CD14-positive monocyte (primary cell): Measurements from ENCODE around the gene NDRG4. TPM values are rescaled to one million over a fixed set of nuclear protein-coding genes. Genes with fewer than 3 reads are reported as not detected.
A peak's percentile ranks its signal among the peaks of the same experiment; 100 is the strongest.

Experiments
- DNase-seq, 3 donors: peaks; one replicate each; pipeline ENCODE4 v3.0.0-alpha.2; 2011 to 2022
- H2AFZ ChIP-seq: 2 replicates; pipeline ENCODE4 v1.6.0; 2012; ENCODE audit warnings: mild to moderate bottlenecking, low read depth, low read length, inconsistent platforms; ENCODE audit not compliant: insufficient read depth, poor library complexity, severe bottlenecking
- H3K27ac ChIP-seq, 2 donors: 1 replicate in 1 of 2; 2 replicates in 1 of 2; pipeline ENCODE4 v1.5.1; 2012 to 2013; ENCODE audit warnings: low read length in 2 of 2, control low read depth in 1 of 2, inconsistent platforms in 1 of 2, low read depth in 1 of 2, mild to moderate bottlenecking in 1 of 2
- H3K27me3 ChIP-seq, 2 donors: one replicate each; pipeline versions ENCODE4 v1.6.0 to v1.6.1; 2011 to 2013; ENCODE audit warnings: low read length in 2 of 2; ENCODE audit not compliant: control insufficient read depth in 2 of 2, insufficient read depth in 2 of 2
- H3K36me3 ChIP-seq, 2 donors: replicated peaks in 1 of 2; 1 replicate in 1 of 2; 2 replicates in 1 of 2; pipeline versions ENCODE4 v1.5.1 to v1.6.1; 2012 to 2013; ENCODE audit warnings: low read length in 2 of 2, control low read depth in 1 of 2, inconsistent platforms in 1 of 2, mild to moderate bottlenecking in 1 of 2; ENCODE audit not compliant: insufficient read depth in 2 of 2, control insufficient read depth in 1 of 2
- H3K4me1 ChIP-seq, 2 donors: 1 replicate in 1 of 2; 2 replicates in 1 of 2; pipeline versions ENCODE4 v1.5.1 to v1.6.1; 2012 to 2013; ENCODE audit warnings: low read length in 2 of 2, control low read depth in 1 of 2, inconsistent platforms in 1 of 2, mild to moderate bottlenecking in 1 of 2, moderate library complexity in 1 of 2; ENCODE audit not compliant: insufficient read depth in 2 of 2, control insufficient read depth in 1 of 2
- H3K4me2 ChIP-seq: replicated peaks from 2 replicates; pipeline ENCODE3; 2012; ENCODE audit warnings: low read length, moderate library complexity, mild to moderate bottlenecking; ENCODE audit not compliant: poor library complexity, severe bottlenecking; ENCODE audit errors: extremely low read depth
- H3K4me3 ChIP-seq, 3 experiments: fragments of 200-600 bp in 1 of 3; sonication (generic) in 1 of 3; replicated peaks in 1 of 3; 1 replicate in 2 of 3; 2 replicates in 1 of 3; pipeline ENCODE4 v1.5.1; 2011 to 2013; ENCODE audit warnings: low read length in 3 of 3, mild to moderate bottlenecking in 3 of 3, control low read depth in 2 of 3, low read depth in 2 of 3, inconsistent platforms in 1 of 3, moderate library complexity in 1 of 3
- H3K79me2 ChIP-seq: 2 replicates; pipeline ENCODE4 v1.6.0; 2012; ENCODE audit warnings: mild to moderate bottlenecking, control low read depth, inconsistent platforms, low read length, moderate library complexity; ENCODE audit not compliant: insufficient read depth
- H3K9ac ChIP-seq: 2 replicates; pipeline ENCODE4 v1.6.0; 2017; ENCODE audit warnings: low read length, mild to moderate bottlenecking; ENCODE audit not compliant: insufficient read depth, poor library complexity, severe bottlenecking
- H3K9me3 ChIP-seq, 2 donors: replicated peaks in 1 of 2; 1 replicate in 1 of 2; 2 replicates in 1 of 2; pipeline versions ENCODE4 v1.5.1 to v1.6.1; 2012 to 2013; ENCODE audit warnings: low read length in 2 of 2, control low read depth in 1 of 2; ENCODE audit not compliant: control insufficient read depth in 1 of 2, insufficient read depth in 1 of 2
- H4K20me1 ChIP-seq: 2 replicates; pipeline ENCODE4 v1.6.0; 2012; ENCODE audit warnings: mild to moderate bottlenecking, low read length, control low read depth, moderate library complexity; ENCODE audit not compliant: insufficient read depth
- H3K27ac Mint-ChIP-seq, 7 donors: one replicate each; pipeline ENCODE4 v1.8.0; 2020; ENCODE audit warnings: mild to moderate bottlenecking in 7 of 7, mixed read lengths in 7 of 7, moderate library complexity in 6 of 7, inconsistent platforms in 2 of 7
- H3K27me3 Mint-ChIP-seq, 3 donors: one replicate each; pipeline ENCODE4 v1.8.0; 2021 to 2022; ENCODE audit warnings: low read depth in 3 of 3, mild to moderate bottlenecking in 3 of 3, mixed read lengths in 3 of 3, moderate library complexity in 3 of 3, inconsistent platforms in 1 of 3
- H3K36me3 Mint-ChIP-seq, 2 donors: one replicate each; pipeline ENCODE4 v1.8.0; 2020; ENCODE audit warnings: mixed read lengths in 2 of 2, inconsistent platforms in 1 of 2, mild to moderate bottlenecking in 1 of 2
- H3K4me1 Mint-ChIP-seq: one replicate; pipeline ENCODE4 v1.8.0; 2020; ENCODE audit warnings: mild to moderate bottlenecking, mixed read lengths
- H3K4me3 Mint-ChIP-seq, 2 donors: one replicate each; pipeline ENCODE4 v1.8.0; 2020; ENCODE audit warnings: mild to moderate bottlenecking in 2 of 2, mixed read lengths in 2 of 2, moderate library complexity in 1 of 2
- H3K9me3 Mint-ChIP-seq, 7 donors: one replicate each; pipeline ENCODE4 v1.8.0; 2020 to 2022; ENCODE audit warnings: mixed read lengths in 7 of 7, mild to moderate bottlenecking in 6 of 7, moderate library complexity in 6 of 7, inconsistent platforms in 2 of 7
- CTCF ChIP-seq: fragments of 200-600 bp; IDR thresholded peaks from one replicate; pipeline ENCODE4 v1.8.0; 2022; ENCODE audit warnings: antibody characterized with exemption, mild to moderate bottlenecking
- WGBS: methylation state at CpG from one replicate; pipeline ENCODE4 v1.1.5; 2013; ENCODE audit warnings: missing lambda C conversion rate; ENCODE audit not compliant: insufficient coverage; 5-methylcytosine and 5-hydroxymethylcytosine counted together
- intact Hi-C, 2 donors: fragments of 100-400 bp; cut with micrococcal nuclease; formaldehyde crosslinking; loops; one replicate each; pipeline versions ENCODE4 v1.15.0 to v1.15.1; 2023
- polyA plus RNA-seq, 3 donors: library from polyadenylated mRNA; depleted of rRNA in 1 of 3; unstranded in 2 of 3; stranded (reverse) in 1 of 3; fragments of 300-500 nt in 2 of 3; fragments of >200 nt in 1 of 3; fragmentation: Illumina TruSeq in 2 of 3; gene quantifications; 1 replicate in 2 of 3; 2 replicates in 1 of 3; pipeline ENCODE4 v1.2.3, GENCODE V29; 2012 to 2021

NDRG4 gene
- polyA plus RNA-seq, 3 donors: not detected

GRCh38 chr16:58519707-58520106, 19.8 kb downstream of the NDRG4 start:
- Histone ChIP-seq H2AFZ (no peak overlapping the region), H3K79me2 (no peaks in the 10 kb centered on the region), H3K36me3 (peaks cover 68 to 81% of the 10 kb centered on the region in 2 donors), H3K27ac (no peak overlapping the region), H3K4me2 (no peak overlapping the region), H3K4me1 (peaks cover 11 to 18% of the 10 kb centered on the region in 2 donors), H3K9ac (no peak overlapping the region), H4K20me1 (peaks cover 48% of the 10 kb centered on the region), H3K27me3 (no peaks in the 10 kb centered on the region), H3K4me3 (no peak overlapping the region), H3K9me3 (no peaks in the 10 kb centered on the region)
- peaks cover 69 to 70% of the 10 kb centered on the region in 2 donors for H3K36me3 Mint-ChIP-seq
- no peak overlapping the region for H3K27ac Mint-ChIP-seq
- no peak overlapping the region for H3K4me3 Mint-ChIP-seq
- H3K9me3 Mint-ChIP-seq: no peaks in the 10 kb centered on the region
- peaks cover 11% of the 10 kb centered on the region for H3K4me1 Mint-ChIP-seq
- no peak for TF ChIP-seq CTCF
- DNase-seq: no peak
- intact Hi-C loops: loop anchor here (5.0 to 10.0 kb wide), 3 partner anchors 105 to 145 kb away; partner anchors contain the start of gene CNOT1 (in 2 of the 2)
- no peaks in the 10 kb centered on the region for H3K27me3 Mint-ChIP-seq

- H3K79me2 ChIP-seq: no peaks in the 10 kb centered on the region
- H2AFZ ChIP-seq: no peak overlapping the region
- no peak for DNase-seq
- Mint-ChIP-seq H3K36me3 (peaks cover 85 to 98% of the 10 kb centered on the region in 2 donors), H3K4me3 (no peak overlapping the region), H3K27me3 (no peaks in the 10 kb centered on the region), H3K4me1 (no peaks in the 10 kb centered on the region), H3K9me3 (no peaks in the 10 kb centered on the region), H3K27ac (peak overlapping the region in 1 of 7 donors; percentile 35)
- TF ChIP-seq CTCF: no peak
- no peak overlapping the region for H3K4me2 ChIP-seq
- H3K27ac ChIP-seq: no peak overlapping the region
- no peak overlapping the region for H3K9ac ChIP-seq
- H3K36me3 ChIP-seq: peaks cover 94 to 100% of the 10 kb centered on the region in 2 donors
- no peak overlapping the region for H3K4me3 ChIP-seq
- no peaks in the 10 kb centered on the region for H3K27me3 ChIP-seq
- H3K4me1 ChIP-seq: no peaks in the 10 kb centered on the region
- intact Hi-C loops: loop anchor here in 1 of 2 donors (5.0 kb wide), 1 partner anchor 42 kb away; no protein-coding TSS in a partner anchor
- 100% methylated on average over 2 of the region's 5 CpGs for WGBS
- H3K9me3 ChIP-seq: no peaks in the 10 kb centered on the region
- H4K20me1 ChIP-seq: peaks cover 39% of the 10 kb centered on the region
These were observed 30.2 kb downstream of the NDRG4 start for GRCh38 chr16:58530179-58530578.
